NCI-H2107 treated with DMSO at 0.1 percent for 48 hours (cell line): ENCODE data around the gene MAN1A1.

Experiments used
- DNase-seq: peaks from one replicate; lab custom pipeline; 2025; ENCODE audit not compliant: unreplicated experiment; lab: John Stamatoyannopoulos, UW

Gene MAN1A1

DNA sequence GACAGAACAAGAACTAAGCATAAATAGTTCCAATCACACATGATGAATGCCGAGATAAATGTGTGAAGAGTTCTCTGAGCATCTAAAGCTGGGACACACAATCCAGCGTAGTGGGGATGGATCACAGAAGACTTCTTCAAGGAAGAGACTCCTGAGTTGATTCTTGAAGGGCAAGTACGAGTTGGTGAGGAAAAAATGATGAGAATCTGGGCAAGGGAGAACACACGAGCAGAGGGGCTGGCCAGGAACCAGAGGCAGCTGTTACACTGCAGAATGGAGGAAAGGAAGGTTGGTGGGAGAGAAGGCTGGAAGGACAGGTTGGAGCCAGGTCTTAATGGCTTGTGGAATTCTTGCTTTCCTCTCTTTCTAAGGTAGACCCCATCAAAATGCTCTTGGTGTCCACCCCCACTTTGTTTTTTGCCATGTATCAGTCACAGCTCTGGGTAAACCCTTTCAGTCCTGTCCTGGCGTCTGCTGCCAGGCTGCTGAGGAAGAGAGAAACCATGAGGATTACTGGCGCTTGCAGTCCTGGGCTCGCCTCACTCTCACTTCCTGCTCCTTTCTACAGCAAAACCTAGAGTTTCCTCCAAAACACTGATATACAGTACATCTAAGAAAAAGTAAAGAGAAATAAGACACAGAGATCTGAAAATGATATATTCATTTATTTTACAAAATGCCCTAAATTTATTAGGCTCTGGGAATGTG, 143.5 kb downstream of the MAN1A1 start:
- DNase-seq = no peak

DNA sequence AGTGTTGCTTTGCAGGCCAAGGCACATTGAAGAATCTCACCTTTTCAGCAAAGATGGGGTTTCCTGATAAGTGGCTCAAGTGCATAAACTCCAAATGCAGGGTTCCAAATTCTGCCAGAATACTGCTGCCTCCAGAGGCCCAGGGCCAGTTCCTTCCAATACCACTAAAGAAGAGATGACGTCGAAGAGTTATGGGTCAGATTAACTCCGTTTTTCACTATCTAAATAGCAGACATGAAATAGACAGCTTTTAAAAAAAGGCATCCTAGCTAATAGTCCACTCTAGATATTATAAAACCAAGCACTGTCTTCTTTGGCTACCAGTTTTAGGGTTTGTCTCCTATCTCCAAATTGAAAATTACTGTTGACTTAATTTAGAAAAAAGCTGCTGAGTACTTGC, 144.8 kb downstream of the MAN1A1 start:
- no peak for DNase-seq

DNA sequence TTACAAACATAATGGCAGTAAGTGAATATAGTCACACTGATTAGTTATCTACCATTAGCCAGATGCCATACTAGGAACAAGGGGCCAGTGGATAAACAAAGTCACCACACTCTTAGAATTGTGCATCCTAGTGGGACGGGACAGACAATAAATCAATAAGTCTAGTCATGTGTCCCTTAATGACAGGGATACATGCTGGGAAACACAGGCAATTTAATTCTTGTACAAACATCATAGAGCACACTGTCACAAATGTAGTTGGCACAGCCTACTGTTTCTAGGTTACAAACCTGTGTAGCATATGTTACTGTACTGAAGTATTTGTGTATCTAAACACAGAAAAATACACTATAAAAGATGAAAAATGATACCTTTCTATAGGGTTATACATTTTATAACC, 148.1 kb downstream of the MAN1A1 start:
- no peak for DNase-seq

DNA sequence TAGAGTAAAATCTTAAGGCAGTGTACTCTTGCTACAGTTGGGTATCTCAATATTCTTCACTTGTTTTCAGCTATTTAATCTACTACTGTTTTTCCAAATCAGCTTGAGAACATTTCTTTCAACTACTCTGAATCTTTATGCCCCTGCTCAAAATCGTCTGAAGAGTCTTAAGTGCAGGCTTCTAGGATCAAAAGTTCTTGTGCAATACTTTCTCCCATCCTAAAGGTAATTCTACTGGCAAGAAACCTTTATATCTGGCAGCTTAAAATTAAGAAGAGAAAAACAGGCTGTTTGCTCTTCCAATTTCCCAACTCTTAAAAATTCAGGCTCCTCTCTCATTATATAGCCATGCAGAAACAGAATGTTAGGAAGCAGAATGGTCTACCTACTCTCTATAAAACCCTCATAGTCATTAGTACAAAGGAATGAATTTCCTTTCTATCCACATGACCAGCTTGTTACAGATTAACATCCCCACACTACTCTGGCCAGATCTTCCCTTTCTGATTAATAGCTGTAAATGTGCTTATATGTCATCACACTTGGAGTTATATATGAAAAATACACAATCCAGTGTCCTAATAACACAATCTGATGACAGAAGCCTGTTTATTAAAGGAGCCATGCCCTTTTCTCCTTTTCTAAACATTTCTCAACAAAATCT, 148.9 kb downstream of the MAN1A1 start:
- DNase-seq = no peak

DNA sequence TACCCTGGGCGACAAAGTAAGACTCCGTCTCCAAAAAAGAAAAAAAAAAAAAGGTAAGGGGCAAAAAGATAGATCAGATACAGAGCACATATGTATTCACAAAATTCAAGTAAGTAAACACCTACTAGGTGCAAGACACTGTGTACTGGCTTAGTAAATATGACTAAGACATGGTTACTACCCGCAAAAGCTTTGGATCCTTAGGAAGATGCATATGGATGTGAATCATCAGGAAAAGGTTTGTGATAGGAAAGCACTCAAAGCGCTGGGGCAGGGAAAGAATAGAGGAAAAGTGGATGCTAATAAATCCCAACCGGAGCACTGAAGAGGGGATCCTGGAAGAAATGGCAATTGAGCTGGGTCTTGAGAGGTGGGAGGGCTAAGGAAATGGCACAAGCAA, 152.3 kb downstream of the MAN1A1 start:
- no peak for DNase-seq

DNA sequence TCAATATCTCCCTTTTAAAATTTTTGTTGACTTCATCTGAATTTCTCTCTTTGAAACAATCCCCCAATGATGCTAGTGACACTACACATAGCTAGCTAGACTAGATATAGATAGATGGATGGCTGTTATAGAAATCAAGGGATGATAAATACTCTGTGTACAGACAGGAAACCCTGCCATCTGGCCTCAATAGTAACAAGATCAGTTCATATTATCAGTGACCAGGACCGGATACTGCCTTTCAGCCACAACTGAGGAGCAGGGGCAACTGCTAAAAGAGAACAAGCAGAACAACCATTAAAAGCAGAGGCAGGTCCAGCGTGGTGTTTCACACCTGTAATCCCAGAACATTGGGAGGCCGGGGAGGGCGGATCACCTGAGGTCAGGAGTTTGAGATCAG, 152.8 kb downstream of the MAN1A1 start:
- DNase-seq = no peak

DNA sequence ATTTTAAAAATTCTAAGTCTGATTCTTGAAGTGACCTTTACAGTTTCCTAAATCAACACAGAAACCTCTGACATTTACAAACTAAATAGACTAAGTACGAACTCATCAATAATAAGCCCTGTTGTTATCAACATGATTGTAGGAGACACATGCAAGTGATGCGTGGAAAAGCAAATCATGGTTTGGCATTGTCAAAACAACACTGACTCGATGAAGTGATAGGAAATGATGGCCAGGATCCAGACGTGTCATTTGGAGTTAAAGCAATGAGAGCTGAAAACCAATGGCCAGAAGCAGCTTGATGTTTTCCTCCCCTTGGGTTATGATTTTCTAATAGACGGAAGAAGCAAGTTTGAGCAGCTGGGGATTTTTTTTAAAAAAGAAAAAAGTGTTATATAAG, 153.7 kb downstream of the MAN1A1 start:
- DNase-seq = no peak

DNA sequence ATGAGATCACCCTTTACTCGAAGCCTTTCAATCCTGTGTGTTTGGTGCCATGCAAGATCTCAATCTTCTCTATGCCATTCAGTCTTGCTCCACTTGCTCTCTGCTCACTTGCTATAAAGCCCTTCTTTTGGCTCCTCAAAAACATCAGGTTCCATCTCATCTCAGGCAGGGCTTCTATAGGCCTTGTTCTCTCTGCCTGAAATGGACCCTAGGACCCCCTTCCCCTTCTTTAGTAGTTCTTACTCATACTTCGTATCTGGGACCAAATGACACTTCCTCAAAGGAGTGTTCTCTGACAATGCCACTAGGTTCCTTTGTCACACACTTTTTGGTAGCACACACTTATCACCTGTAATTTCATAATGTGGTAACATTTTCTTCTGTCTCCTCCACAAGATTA, 154.4 kb downstream of the MAN1A1 start:
- no peak for DNase-seq

DNA sequence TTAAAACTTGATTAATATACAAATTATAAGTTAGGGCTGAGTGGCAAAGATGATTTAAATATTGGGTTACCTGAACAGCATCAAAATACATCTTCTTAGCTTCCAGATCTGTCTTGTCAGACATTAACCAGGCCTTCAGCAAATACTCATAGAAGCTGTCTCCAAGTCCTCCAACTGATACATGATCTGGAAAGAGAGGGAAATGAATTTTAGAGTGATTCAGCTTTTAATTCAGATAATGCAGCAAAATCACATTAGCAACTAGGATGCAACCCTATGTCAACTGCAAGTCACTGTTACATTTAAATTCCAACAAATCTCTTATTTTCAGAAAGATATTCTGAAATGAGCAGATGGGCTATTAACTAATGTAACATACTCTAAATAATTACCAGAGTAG, 155.9 kb downstream of the MAN1A1 start:
- DNase-seq = no peak

DNA sequence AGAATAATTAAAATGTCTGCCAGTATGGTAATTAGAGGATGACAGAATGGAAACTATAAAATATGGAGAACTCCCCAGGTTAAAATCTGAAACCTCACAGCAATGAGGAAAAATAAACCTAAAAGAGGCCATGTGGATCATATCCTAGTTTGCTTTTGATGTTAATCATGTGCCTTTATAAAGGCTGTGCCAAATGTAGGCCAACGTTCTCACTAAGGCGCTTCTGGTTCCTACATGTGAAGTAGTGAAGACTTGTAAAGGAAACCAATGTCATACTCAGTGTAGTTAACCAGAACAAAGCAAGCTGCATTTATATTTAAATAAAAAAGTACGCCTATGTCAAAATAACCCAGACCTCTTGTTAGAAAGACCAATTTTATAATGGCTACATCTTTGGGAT, 157.4 kb downstream of the MAN1A1 start:
- DNase-seq = no peak

DNA sequence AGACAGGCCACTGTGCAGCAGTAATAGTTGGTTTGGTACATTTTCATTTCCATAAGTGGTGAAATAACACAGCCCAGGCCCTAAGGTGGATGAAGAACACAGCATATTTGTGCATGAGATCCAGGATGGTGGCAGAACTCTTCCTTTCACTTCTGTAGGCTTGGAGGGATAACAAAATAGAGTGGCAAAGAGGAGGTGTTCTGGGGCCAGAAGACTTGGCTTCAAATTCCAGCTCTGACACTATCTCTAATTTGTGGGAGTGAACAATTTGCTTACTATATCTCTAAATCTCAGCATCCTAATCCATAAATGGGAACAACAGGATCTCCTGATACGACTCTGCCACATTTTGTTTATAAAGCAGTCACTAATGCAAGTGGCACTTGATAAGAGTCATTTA, 159.4 kb downstream of the MAN1A1 start:
- no peak for DNase-seq

DNA sequence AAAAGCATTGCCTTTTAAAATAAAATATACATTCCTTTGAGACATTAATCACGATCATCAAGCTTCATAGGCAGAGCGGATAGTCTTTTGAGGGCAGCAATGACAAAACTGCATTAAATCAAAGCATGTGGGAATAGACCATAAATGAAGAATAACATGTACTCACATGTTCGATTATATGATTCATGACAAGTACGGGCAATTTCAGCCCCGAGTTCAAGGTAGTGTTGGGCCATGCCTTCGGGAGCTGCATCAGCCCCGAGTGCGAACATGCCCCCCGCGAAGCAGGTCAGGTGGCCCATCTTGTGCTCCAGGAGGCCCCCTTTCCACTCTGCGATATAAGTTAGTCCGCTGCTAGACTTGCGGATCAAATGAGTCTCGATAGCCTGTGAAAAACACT, 160.1 kb downstream of the MAN1A1 start:
- no peak for DNase-seq

DNA sequence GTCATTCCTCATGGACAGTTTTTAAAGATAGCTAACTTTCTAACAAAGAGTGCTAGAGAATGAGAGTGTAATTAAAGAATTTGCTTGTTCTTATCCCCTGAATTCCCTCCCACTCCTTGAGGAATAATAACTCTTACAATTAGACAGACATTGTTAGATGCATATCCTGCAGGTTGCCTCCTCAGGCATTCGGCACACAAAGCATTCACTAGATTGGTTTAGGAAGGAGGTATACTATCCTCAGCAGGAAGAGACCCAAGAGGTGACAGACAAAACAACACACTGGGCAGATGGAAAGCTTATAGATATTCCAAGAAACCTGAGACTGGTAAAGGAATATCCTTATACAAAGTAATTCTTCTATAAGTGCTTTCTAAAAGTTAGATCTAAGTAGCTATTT, 162.0 kb downstream of the MAN1A1 start:
- no peak for DNase-seq

DNA sequence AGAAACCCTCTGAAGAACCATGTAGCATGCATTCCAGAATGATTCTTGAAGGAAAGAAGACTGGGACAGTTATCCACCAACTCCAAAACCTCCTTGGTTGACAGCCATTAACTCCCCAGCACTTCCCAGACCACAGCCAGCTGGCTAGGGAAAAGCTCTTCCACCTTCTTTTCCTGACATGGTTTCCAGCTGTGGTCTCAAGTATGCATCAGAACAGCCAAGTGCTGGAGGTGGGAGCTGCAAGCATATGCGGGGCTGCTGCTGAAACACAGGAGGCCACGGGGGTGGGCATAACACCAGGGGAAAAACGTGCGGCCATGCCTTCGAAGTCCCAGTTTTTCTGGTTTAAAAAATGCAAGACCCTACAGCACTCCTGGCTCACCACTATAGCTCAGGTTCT, 163.1 kb downstream of the MAN1A1 start:
- no peak for DNase-seq

DNA sequence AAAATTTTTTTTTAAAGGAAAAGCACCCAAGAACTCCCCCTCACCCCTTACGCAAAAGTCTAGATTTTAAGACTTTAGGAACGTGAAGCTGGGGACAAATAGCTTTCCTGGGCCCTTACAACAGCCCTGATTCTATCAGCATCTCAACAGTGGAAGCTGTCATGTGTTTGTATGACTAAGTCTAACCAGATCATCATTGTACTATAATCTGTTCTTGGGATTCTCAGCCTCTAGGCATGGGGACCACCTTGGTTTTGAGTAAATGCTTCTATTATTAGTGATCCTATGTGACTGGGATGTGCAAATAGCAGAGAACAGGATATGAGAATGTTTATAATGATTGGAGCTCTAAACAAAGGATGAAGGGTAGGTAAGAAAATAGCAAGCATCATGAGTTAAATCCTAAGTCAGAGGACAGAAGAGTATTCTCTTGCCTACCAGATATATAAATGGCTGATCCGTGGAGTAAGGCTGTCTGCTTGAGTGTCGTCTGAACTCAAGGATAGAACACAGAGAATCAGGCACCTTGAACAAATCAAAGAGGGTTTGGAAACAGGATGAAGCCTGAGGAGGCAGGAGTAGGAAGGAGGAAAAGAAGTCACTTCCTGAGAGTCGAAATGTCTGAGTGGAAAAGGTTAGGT, 165.4 kb downstream of the MAN1A1 start:
- no peak for DNase-seq

DNA sequence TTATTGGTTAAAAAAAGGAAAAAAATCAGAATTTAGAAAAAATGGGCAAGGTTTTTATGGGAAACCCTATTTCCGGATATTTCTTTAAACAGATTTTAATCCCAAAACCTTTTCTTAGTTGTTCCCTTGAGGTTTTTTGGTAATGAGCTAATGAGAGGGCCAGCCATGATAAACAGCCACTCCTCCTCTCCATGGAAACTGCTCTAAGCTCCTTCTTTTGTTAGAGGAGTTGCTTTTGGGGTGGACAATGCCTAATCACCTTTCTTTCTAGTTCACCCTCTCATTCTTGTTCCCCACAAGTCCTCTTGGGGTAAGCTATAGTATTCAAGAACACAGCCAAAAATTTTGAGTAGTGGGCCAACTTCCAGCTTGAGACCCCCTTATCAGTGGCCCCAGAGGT, 166.1 kb downstream of the MAN1A1 start:
- DNase-seq = no peak

DNA sequence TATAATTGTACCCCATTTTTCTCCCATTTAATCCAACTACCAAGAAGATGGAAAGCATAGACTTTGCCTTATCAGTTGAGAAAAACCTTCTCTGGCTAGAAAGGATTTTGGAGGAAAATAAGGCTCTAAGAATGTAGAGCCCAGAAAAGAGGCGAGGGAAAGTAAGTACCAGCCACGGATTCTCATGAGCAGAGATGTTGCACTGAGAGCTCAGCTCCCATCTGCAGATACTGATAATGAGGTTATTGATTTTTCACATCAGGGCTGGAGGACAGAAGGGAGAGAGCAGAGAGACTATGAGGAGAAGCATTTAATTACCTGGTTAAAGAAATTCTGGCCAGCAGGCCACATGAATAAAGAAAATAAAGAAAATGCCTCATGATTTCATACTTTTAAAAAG, 166.7 kb downstream of the MAN1A1 start:
- peak; percentile 97 for DNase-seq

DNA sequence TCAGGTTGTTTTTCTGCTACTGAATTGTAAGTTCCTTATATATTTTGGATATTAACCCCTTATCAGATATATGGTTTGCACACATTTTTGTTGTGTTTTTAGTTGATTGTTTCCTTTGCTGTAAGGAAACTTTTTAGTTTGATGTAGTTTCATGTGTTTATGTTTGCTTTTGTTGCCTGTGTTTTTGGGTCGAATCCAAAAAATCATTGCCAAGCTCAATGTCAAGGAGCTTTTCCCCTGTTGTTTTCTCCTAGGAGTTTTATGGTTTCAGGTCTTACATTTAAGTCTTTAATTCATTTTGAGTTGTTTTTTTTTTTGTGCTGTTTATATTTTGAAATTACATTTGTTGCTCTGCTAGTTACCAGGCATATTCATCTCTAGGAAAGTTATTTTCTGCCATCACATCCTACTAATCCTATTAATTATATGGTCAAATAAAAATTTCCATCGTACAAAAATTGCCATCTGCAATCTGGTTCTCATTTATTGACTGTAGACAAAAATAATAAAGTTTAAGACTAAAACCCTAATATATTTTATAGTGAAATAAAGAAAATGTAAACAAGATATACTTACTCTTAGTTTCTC, 167.3 kb downstream of the MAN1A1 start:
- DNase-seq = no peak

DNA sequence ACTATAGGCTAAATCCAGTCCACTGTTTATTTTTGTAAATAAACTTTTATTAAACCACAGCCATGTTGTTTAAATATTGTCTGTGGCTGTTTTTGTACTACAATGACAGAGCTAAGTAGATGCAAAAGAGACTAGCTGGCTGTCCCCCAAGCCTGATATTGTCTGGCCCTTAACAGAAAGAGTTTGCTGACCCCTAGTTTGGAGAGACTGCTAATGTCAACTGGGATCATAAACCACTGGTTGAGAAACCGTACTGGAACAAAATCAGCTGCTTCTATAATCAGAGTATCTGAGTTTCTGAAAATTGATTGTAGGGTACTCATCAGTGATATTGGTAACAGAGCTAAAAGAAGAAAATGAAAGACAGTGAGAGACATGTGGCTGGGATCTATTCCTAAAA, 168.5 kb downstream of the MAN1A1 start:
- no peak for DNase-seq

DNA sequence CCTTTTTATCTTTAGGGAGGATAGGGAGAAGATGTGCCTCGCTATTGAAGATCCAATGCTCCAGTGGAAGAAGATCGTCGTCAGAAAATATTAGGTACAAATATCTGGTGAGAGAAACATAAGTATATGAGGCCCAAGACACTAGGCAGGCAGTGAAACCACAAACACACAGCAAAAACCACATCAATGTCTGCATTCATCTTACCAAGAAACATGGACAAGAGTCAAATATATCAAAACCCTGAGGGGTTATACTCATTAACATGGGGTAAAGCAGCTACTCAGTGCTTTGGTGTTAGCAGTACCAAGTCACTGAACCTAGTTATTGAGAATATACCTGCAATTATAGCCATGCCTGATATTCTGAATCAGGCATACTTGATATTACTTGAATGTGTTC, 169.7 kb downstream of the MAN1A1 start:
- DNase-seq = no peak

DNA sequence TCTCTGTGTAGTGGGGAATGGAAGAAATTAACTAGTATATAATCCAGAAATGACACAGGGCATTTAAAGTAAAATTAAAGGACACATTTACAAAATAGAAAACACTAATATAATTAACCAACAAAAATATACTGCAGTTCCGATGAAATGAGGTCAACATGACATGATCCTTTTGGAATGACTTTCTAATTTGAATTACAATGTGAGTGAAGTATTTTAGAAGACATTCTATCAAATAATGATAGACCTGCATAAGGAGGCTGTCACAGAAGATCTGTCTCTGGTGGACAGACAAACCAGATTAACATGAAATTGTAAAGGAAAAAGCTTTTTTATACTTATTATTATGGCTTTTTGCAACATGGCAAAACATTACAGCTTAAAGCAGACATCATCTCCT, 170.5 kb downstream of the MAN1A1 start:
- no peak for DNase-seq

DNA sequence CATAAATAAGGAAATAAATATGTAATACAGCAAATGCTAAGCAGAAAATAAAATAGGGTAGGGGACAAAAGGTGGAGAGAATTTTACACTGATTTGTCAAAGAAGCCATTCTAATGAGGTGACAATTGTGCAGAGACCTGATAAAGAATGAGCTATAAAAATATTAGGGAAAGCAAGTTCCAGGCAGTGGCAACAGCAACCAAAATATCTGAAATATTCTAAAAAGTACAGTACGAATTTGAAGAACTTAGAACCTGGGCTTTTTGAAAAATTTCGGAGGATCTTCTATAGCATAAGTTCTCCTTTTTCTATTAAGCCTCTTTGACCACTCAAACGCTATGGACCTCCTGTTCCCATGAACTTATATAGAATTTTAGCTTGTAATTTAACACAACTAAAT, 173.1 kb downstream of the MAN1A1 start:
- DNase-seq = no peak
